Liver (tissue), 9 donors: ENCODE measurements around the gene XPR1. TPM values are rescaled to one million over a fixed set of nuclear protein-coding genes. Genes with fewer than 3 reads are reported as not detected.

Source experiments
- DNase-seq: peaks from one replicate; pipeline ENCODE4 v3.0.0-alpha.2; 2017; ENCODE audit warnings: low spot score
- H3K27ac ChIP-seq, 2 donors: one replicate each; pipeline ENCODE4 v1.7.0; 2013; ENCODE audit warnings: inconsistent platforms in 2 of 2, low read length in 2 of 2, control low read depth in 1 of 2, low read depth in 1 of 2, mild to moderate bottlenecking in 1 of 2
- H3K27me3 ChIP-seq, 4 donors: one replicate each; pipeline versions ENCODE4 v1.6.1 to v1.7.0; 2013; ENCODE audit warnings: low read length in 3 of 4, inconsistent platforms in 1 of 4, mild to moderate bottlenecking in 1 of 4, moderate library complexity in 1 of 4; ENCODE audit not compliant: control insufficient read depth in 4 of 4, insufficient read depth in 4 of 4
- H3K36me3 ChIP-seq, 4 donors: one replicate each; pipeline versions ENCODE4 v1.6.1 to v1.7.0; 2013; ENCODE audit warnings: low read length in 3 of 4, mild to moderate bottlenecking in 3 of 4, low read depth in 1 of 4, moderate library complexity in 1 of 4; ENCODE audit not compliant: control insufficient read depth in 4 of 4, insufficient read depth in 3 of 4
- H3K4me1 ChIP-seq, 4 donors: one replicate each; pipeline versions ENCODE4 v1.6.1 to v1.7.0; 2013; ENCODE audit warnings: low read length in 3 of 4, mild to moderate bottlenecking in 3 of 4, moderate library complexity in 1 of 4; ENCODE audit not compliant: control insufficient read depth in 4 of 4, insufficient read depth in 4 of 4
- H3K4me3 ChIP-seq, 3 donors: one replicate each; pipeline versions ENCODE4 v1.6.1 to v1.7.0; 2013; ENCODE audit warnings: low read length in 3 of 3, control low read depth in 1 of 3, low read depth in 1 of 3, mild to moderate bottlenecking in 1 of 3
- H3K9ac ChIP-seq, 2 donors: one replicate each; pipeline ENCODE4 v1.7.0; 2013; ENCODE audit warnings: low read length in 2 of 2, mild to moderate bottlenecking in 2 of 2, moderate library complexity in 2 of 2, control low read depth in 1 of 2, low read depth in 1 of 2
- H3K9me3 ChIP-seq, 4 donors: one replicate each; pipeline versions ENCODE4 v1.6.1 to v1.7.0; 2013; ENCODE audit warnings: low read length in 3 of 4; ENCODE audit not compliant: control insufficient read depth in 4 of 4
- EGR1 ChIP-seq, 2 donors: IDR thresholded peaks; 2 replicates each; pipeline ENCODE4 v1.6.1; 2016 to 2018; ENCODE audit warnings: antibody characterized with exemption in 2 of 2, low read depth in 2 of 2
- FOXA1 ChIP-seq: IDR thresholded peaks from 2 replicates; pipeline ENCODE4 v1.6.1; 2016; ENCODE audit warnings: antibody characterized with exemption
- FOXA2 ChIP-seq: IDR thresholded peaks from 2 replicates; pipeline ENCODE4 v1.6.1; 2016; ENCODE audit warnings: antibody characterized with exemption
- GABPA ChIP-seq, 2 donors: IDR thresholded peaks in 1 of 2; conservative IDR thresholded peaks in 1 of 2; 2 replicates each; pipeline ENCODE4 v1.6.1; 2016; ENCODE audit warnings: antibody characterized with exemption in 2 of 2, mild to moderate bottlenecking in 1 of 2, moderate library complexity in 1 of 2
- HNF4A ChIP-seq, 2 donors: conservative IDR thresholded peaks; 2 replicates each; pipeline ENCODE4 v1.6.1; 2016; ENCODE audit warnings: antibody characterized with exemption in 2 of 2, mild to moderate bottlenecking in 2 of 2
- HNF4G ChIP-seq: IDR thresholded peaks from 2 replicates; pipeline ENCODE4 v1.6.1; 2016; ENCODE audit warnings: antibody characterized with exemption
- JUND ChIP-seq, 2 donors: IDR thresholded peaks; 2 replicates each; pipeline ENCODE4 v1.6.1; 2016; ENCODE audit warnings: antibody characterized with exemption in 2 of 2
- NR2F2 ChIP-seq: IDR thresholded peaks from 2 replicates; pipeline ENCODE4 v1.6.1; 2016; ENCODE audit warnings: antibody characterized with exemption
- RAD21 ChIP-seq, 2 donors: IDR thresholded peaks; 2 replicates each; pipeline ENCODE4 v1.6.1; 2016; ENCODE audit warnings: antibody characterized with exemption in 2 of 2, mild to moderate bottlenecking in 2 of 2
- RXRA ChIP-seq, 2 donors: IDR thresholded peaks; 2 replicates each; pipeline ENCODE4 v1.6.1; 2017 to 2018; ENCODE audit warnings: antibody characterized with exemption in 2 of 2, mild to moderate bottlenecking in 1 of 2
- SP1 ChIP-seq: IDR thresholded peaks from 2 replicates; pipeline ENCODE4 v1.6.1; 2018; ENCODE audit warnings: antibody characterized with exemption, mild to moderate bottlenecking
- TAF1 ChIP-seq: conservative IDR thresholded peaks from 2 replicates; pipeline ENCODE4 v1.6.1; 2016; ENCODE audit warnings: antibody characterized with exemption, mild to moderate bottlenecking
- YY1 ChIP-seq: IDR thresholded peaks from 2 replicates; pipeline ENCODE4 v1.6.1; 2016; ENCODE audit warnings: antibody characterized with exemption, mild to moderate bottlenecking
- WGBS: extraction: QIAGEN DNeasy Blood & Tissue Kit; methylation state at CpG from one replicate; pipeline ENCODE4 v1.1.7; 2013; 5-methylcytosine and 5-hydroxymethylcytosine counted together
- polyA plus RNA-seq, 2 donors: library from polyadenylated mRNA; stranded (reverse) in 1 of 2; unstranded in 1 of 2; fragments of 200-250 nt in 1 of 2; fragments of >200 nt in 1 of 2; fragmentation: Nextera tagmentation in 1 of 2; extraction: Ambion mirVana in 1 of 2; gene quantifications; one replicate each; pipeline versions ENCODE4 v1.2.1 to v1.2.3, GENCODE V29; 2013 to 2015
- total RNA-seq, 2 donors: library from RNA; depleted of rRNA; stranded (reverse); fragments of >200 nt; gene quantifications; one replicate each; pipeline ENCODE4 v1.2.3, GENCODE V29; 2014
- TF ChIP-seq, protein P1 (sequence below): IDR thresholded peaks from 2 replicates; pipeline ENCODE4 v1.6.1; 2016; ENCODE audit warnings: antibody characterized with exemption
- TF ChIP-seq, protein P2 (sequence below): IDR thresholded peaks from 2 replicates; pipeline ENCODE4 v1.6.1; 2016; ENCODE audit warnings: antibody characterized with exemption
- TF ChIP-seq, protein P3 (sequence below): IDR thresholded peaks from 2 replicates; pipeline ENCODE4 v1.6.1; 2016; ENCODE audit warnings: antibody characterized with exemption
- TF ChIP-seq, protein P4 (sequence below): IDR thresholded peaks from 2 replicates; pipeline ENCODE4 v1.6.1; 2016; ENCODE audit warnings: antibody characterized with exemption, mild to moderate bottlenecking
- TF ChIP-seq, protein P5 (sequence below): fragments of 150-350 bp; IDR thresholded peaks from 2 replicates; pipeline ENCODE4 v1.5.1; 2017; ENCODE audit warnings: improper control_type of control experiment, low read depth, low read length; ENCODE audit not compliant: missing input control
- donor health status: healthy.
- donor health status: healthy.
- donor health status: healthy.
- donor health status: healthy.
- donor health status: healthy.

The XPR1 gene
- total and polyA plus RNA-seq, 4 donors = 1.8 to 14.3 (median 5.9) TPM

DNA sequence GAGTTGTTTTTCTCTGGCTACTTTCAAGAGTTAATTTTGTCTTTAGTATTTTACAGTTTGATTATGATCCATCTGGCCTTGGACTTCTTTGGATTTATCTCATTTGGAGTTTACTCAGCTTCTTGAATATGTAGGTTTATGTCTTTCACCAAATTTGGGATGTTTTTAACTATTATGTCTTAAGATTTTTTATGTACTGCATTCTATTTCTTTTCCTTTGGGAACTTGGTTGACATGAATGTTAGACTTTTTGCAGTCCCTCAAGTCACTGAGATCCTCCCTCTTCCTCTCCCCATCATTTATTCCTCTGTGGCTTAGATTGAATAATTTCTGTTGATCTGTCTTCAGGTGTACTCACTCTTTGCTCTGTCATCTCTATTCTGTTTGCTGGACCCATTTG is 112.0 kb downstream of the XPR1 start:
- Histone ChIP-seq H3K27ac (no peak overlapping the region), H3K9me3 (no peaks in the 10 kb centered on the region), H3K36me3 (no peaks in the 10 kb centered on the region), H3K4me3 (no peak overlapping the region), H3K9ac (no peak overlapping the region), H3K27me3 (no peaks in the 10 kb centered on the region), H3K4me1 (no peaks in the 10 kb centered on the region)
- TF ChIP-seq, protein P1, sequence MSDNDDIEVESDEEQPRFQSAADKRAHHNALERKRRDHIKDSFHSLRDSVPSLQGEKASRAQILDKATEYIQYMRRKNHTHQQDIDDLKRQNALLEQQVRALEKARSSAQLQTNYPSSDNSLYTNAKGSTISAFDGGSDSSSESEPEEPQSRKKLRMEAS = no peak
- TF ChIP-seq TAF1 = no peak
- TF ChIP-seq YY1 = no peak
- no peak for TF ChIP-seq FOXA1
- no peak for TF ChIP-seq EGR1 (IDR thresholded peaks at IDR 0.05; ENCODE audit: low read depth in 2 of 2)
- no peak for TF ChIP-seq HNF4A (conservative IDR thresholded peaks at IDR 0.05)
- no peak for TF ChIP-seq FOXA2
- TF ChIP-seq SP1 = no peak
- no peak for TF ChIP-seq HNF4G
- no peak for TF ChIP-seq GABPA (IDR thresholded peaks at IDR 0.05 in 1 of 2, conservative IDR thresholded peaks at IDR 0.05 in 1 of 2)
- TF ChIP-seq, protein P2, sequence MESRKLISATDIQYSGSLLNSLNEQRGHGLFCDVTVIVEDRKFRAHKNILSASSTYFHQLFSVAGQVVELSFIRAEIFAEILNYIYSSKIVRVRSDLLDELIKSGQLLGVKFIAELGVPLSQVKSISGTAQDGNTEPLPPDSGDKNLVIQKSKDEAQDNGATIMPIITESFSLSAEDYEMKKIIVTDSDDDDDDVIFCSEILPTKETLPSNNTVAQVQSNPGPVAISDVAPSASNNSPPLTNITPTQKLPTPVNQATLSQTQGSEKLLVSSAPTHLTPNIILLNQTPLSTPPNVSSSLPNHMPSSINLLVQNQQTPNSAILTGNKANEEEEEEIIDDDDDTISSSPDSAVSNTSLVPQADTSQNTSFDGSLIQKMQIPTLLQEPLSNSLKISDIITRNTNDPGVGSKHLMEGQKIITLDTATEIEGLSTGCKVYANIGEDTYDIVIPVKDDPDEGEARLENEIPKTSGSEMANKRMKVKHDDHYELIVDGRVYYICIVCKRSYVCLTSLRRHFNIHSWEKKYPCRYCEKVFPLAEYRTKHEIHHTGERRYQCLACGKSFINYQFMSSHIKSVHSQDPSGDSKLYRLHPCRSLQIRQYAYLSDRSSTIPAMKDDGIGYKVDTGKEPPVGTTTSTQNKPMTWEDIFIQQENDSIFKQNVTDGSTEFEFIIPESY = no peak
- TF ChIP-seq RXRA (IDR thresholded peaks at IDR 0.05) = no peak
- no peak for DNase-seq

DNA sequence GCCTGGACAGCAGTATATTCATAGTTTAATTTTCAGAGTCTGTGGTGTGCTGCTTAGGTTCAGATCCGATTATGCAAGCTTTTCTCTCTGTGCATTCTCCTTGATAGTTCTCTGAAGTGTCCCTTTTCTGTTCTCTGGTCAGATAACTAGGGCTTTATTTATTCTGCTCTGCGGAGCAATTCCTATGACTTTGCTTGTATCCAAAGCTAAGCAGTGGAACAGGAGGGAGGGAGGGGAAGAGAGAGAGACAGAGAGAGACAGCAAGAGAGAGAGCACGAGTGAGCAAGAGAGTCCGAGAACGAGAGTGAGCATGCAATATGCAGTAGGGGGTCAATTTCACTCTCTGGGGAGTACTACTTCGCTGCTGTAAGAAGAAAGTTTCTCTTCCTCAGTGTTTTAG is 113.3 kb downstream of the XPR1 start:
- WGBS = 96% methylated on average over 6 of the region's 6 CpGs

More for the DNA sequence above, 113.3 kb downstream of the XPR1 start:
- TF ChIP-seq, protein P2 = no peak
- TF ChIP-seq JUND (IDR thresholded peaks at IDR 0.05) = no peak
- no peak for TF ChIP-seq RAD21 (IDR thresholded peaks at IDR 0.05)
- TF ChIP-seq, protein P3, sequence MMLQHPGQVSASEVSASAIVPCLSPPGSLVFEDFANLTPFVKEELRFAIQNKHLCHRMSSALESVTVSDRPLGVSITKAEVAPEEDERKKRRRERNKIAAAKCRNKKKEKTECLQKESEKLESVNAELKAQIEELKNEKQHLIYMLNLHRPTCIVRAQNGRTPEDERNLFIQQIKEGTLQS = no peak
- TF ChIP-seq HNF4G = no peak
- TF ChIP-seq NR2F2 = no peak
- TF ChIP-seq YY1 = no peak
- no peak for TF ChIP-seq HNF4A (conservative IDR thresholded peaks at IDR 0.05)
- TF ChIP-seq, protein P1 = no peak
- TF ChIP-seq TAF1 = no peak
- no peak for TF ChIP-seq SP1
- TF ChIP-seq GABPA (IDR thresholded peaks at IDR 0.05 in 1 of 2, conservative IDR thresholded peaks at IDR 0.05 in 1 of 2) = no peak
- no peak for TF ChIP-seq EGR1 (IDR thresholded peaks at IDR 0.05; ENCODE audit: low read depth in 2 of 2)
- no peak for TF ChIP-seq FOXA2
- no peak for TF ChIP-seq RXRA (IDR thresholded peaks at IDR 0.05)
- TF ChIP-seq FOXA1 = no peak
- TF ChIP-seq, protein P4, sequence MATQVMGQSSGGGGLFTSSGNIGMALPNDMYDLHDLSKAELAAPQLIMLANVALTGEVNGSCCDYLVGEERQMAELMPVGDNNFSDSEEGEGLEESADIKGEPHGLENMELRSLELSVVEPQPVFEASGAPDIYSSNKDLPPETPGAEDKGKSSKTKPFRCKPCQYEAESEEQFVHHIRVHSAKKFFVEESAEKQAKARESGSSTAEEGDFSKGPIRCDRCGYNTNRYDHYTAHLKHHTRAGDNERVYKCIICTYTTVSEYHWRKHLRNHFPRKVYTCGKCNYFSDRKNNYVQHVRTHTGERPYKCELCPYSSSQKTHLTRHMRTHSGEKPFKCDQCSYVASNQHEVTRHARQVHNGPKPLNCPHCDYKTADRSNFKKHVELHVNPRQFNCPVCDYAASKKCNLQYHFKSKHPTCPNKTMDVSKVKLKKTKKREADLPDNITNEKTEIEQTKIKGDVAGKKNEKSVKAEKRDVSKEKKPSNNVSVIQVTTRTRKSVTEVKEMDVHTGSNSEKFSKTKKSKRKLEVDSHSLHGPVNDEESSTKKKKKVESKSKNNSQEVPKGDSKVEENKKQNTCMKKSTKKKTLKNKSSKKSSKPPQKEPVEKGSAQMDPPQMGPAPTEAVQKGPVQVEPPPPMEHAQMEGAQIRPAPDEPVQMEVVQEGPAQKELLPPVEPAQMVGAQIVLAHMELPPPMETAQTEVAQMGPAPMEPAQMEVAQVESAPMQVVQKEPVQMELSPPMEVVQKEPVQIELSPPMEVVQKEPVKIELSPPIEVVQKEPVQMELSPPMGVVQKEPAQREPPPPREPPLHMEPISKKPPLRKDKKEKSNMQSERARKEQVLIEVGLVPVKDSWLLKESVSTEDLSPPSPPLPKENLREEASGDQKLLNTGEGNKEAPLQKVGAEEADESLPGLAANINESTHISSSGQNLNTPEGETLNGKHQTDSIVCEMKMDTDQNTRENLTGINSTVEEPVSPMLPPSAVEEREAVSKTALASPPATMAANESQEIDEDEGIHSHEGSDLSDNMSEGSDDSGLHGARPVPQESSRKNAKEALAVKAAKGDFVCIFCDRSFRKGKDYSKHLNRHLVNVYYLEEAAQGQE = no peak
- TF ChIP-seq, protein P5, sequence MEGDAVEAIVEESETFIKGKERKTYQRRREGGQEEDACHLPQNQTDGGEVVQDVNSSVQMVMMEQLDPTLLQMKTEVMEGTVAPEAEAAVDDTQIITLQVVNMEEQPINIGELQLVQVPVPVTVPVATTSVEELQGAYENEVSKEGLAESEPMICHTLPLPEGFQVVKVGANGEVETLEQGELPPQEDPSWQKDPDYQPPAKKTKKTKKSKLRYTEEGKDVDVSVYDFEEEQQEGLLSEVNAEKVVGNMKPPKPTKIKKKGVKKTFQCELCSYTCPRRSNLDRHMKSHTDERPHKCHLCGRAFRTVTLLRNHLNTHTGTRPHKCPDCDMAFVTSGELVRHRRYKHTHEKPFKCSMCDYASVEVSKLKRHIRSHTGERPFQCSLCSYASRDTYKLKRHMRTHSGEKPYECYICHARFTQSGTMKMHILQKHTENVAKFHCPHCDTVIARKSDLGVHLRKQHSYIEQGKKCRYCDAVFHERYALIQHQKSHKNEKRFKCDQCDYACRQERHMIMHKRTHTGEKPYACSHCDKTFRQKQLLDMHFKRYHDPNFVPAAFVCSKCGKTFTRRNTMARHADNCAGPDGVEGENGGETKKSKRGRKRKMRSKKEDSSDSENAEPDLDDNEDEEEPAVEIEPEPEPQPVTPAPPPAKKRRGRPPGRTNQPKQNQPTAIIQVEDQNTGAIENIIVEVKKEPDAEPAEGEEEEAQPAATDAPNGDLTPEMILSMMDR = no peak
- H3K9me3 ChIP-seq = no peaks in the 10 kb centered on the region
- no peaks in the 10 kb centered on the region for H3K36me3 ChIP-seq
- no peaks in the 10 kb centered on the region for H3K4me1 ChIP-seq
- H3K27me3 ChIP-seq = no peaks in the 10 kb centered on the region
- no peak overlapping the region for H3K4me3 ChIP-seq
- no peak overlapping the region for H3K27ac ChIP-seq
- no peak for DNase-seq
- H3K9ac ChIP-seq = no peak overlapping the region
